A549 (cell line): ENCODE results near the gene TCF4. TPM values are rescaled to one million over a fixed set of nuclear protein-coding genes. Genes with fewer than 3 reads are reported as not detected.

ENCODE experiments used
- ATAC-seq, 2 experiments: fragments of 200-7000 bp in 1 of 2; fragments of >200 bp in 1 of 2; cut with Nextera tagmentation in 1 of 2; cut with Tn5 transposase in 1 of 2; 3 replicates each; pipeline versions ENCODE4 v1.8.0 to v1.9.1; 2018 to 2020; ENCODE audit warnings: mild to moderate bottlenecking in 1 of 2, moderate library complexity in 1 of 2
- CTCF ChIA-PET: fragments of 300-600 bp; sonication (Branson Sonifier 250); formaldehyde crosslinking; extraction: SDS; loops from one replicate; lab custom pipeline; 2021; ENCODE audit warnings: antibody characterized with exemption, inconsistent platforms; lab: Yijun Ruan, JAX
- POLR2A ChIA-PET: fragments of 350-600 bp; formaldehyde crosslinking; extraction: SDS; loops from one replicate; lab custom pipeline; 2021; ENCODE audit warnings: antibody characterized with exemption, inconsistent platforms; lab: Yijun Ruan, JAX
- DNase-seq, 2 experiments: peaks; one replicate each; pipeline versions ENCODE4 v3.0.0 to v3.0.0-alpha.2; 2011 to 2016; ENCODE audit warnings: low read depth in 1 of 2, low spot score in 1 of 2
- FAIRE-seq: peaks from 2 replicates; lab custom pipeline; 2011; peaks lifted over from hg19 to GRCh38; lab: Jason Lieb, UNC
- H3K27ac ChIP-seq, 2 experiments: fragments of >200 bp; sonication (Bioruptor Twin); formaldehyde crosslinking; 3 replicates each; pipeline ENCODE4 v1.5.1; 2016 to 2017
- H3K4me1 ChIP-seq: fragments of >200 bp; sonication (Bioruptor Twin); formaldehyde crosslinking; 3 replicates; pipeline ENCODE4 v1.6.1; 2016
- H3K4me2 ChIP-seq: fragments of >200 bp; sonication (Bioruptor Twin); formaldehyde crosslinking; 3 replicates; pipeline ENCODE4 v1.6.1; 2016
- H3K4me3 ChIP-seq: fragments of >200 bp; sonication (Bioruptor Twin); formaldehyde crosslinking; 3 replicates; pipeline ENCODE4 v1.5.1; 2016
- H3K9me3 ChIP-seq: fragments of >200 bp; sonication (Bioruptor Twin); formaldehyde crosslinking; 3 replicates; pipeline ENCODE4 v1.6.1; 2016
- EHMT2 ChIP-seq: fragments of 200-600 bp; sonication (generic); IDR thresholded peaks from 2 replicates; pipeline ENCODE4 v1.6.1; 2016; ENCODE audit warnings: antibody characterized with exemption, low read depth, mild to moderate bottlenecking, moderate library complexity
- FOSB ChIP-seq: fragments of 250-450 bp; sonication (Bioruptor Pico); IDR thresholded peaks from 2 replicates; pipeline ENCODE4 v1.5.0; 2020; ENCODE audit warnings: mild to moderate bottlenecking, moderate library complexity
- FOSL2 ChIP-seq, 2 experiments: fragments of 450-650 bp in 1 of 2; fragments of >200 bp in 1 of 2; sonication (Bioruptor Twin) in 1 of 2; formaldehyde crosslinking; IDR thresholded peaks; 2 replicates each; pipeline versions ENCODE4 v1.5.0 to v1.6.1; 2016 to 2020; ENCODE audit warnings: mild to moderate bottlenecking in 1 of 2, moderate library complexity in 1 of 2
- HDAC2 ChIP-seq: fragments of 200-600 bp; sonication (generic); IDR thresholded peaks from 2 replicates; pipeline ENCODE4 v1.6.1; 2016
- HEYL ChIP-seq: fragments of 250-450 bp; sonication (Bioruptor Pico); IDR thresholded peaks from 2 replicates; pipeline ENCODE4 v1.8.0; 2021; ENCODE audit warnings: mild to moderate bottlenecking, moderate library complexity
- JUN ChIP-seq, 2 experiments: fragments of >200 bp; sonication (Bioruptor Twin); formaldehyde crosslinking; IDR thresholded peaks; 2 replicates in 1 of 2; 3 replicates in 1 of 2; pipeline ENCODE4 v1.6.1; 2016 to 2017
- JUNB ChIP-seq: fragments of >200 bp; sonication (Bioruptor Twin); formaldehyde crosslinking; IDR thresholded peaks from 2 replicates; pipeline ENCODE4 v1.6.1; 2016
- KDM1A ChIP-seq: fragments of 200-600 bp; sonication (generic); IDR thresholded peaks from 2 replicates; pipeline ENCODE4 v1.6.1; 2016; ENCODE audit warnings: low read depth, mild to moderate bottlenecking
- KDM5A ChIP-seq: fragments of 200-600 bp; sonication (generic); IDR thresholded peaks from 2 replicates; pipeline ENCODE4 v1.6.1; 2016; ENCODE audit warnings: antibody characterized with exemption, mild to moderate bottlenecking
- MAZ ChIP-seq: fragments of 150-350 bp; IDR thresholded peaks from 2 replicates; pipeline ENCODE4 v1.6.1; 2014; ENCODE audit warnings: antibody characterized with exemption, low read depth, low read length, borderline replicate concordance
- MYC ChIP-seq: IDR thresholded peaks from 2 replicates; pipeline ENCODE4 v1.6.1; 2012; ENCODE audit warnings: mild to moderate bottlenecking, inconsistent platforms, low read length, improper control_type of control experiment, borderline replicate concordance
- PHF8 ChIP-seq: fragments of 200-600 bp; sonication (generic); IDR thresholded peaks from 2 replicates; pipeline ENCODE4 v1.6.1; 2016; ENCODE audit warnings: low read depth, mild to moderate bottlenecking, antibody characterized with exemption, moderate library complexity, borderline replicate concordance
- RFX5 ChIP-seq: fragments of 450-650 bp; IDR thresholded peaks from 2 replicates; pipeline ENCODE4 v1.7.1; 2014; ENCODE audit warnings: antibody characterized with exemption, mild to moderate bottlenecking, moderate library complexity
- TFCP2L1 ChIP-seq: fragments of 250-450 bp; sonication (Bioruptor Pico); IDR thresholded peaks from 2 replicates; pipeline ENCODE4 v1.5.0; 2021; ENCODE audit warnings: mild to moderate bottlenecking
- ZSCAN20 ChIP-seq: fragments of 250-450 bp; sonication (Bioruptor Pico); IDR thresholded peaks from 2 replicates; pipeline ENCODE4 v1.8.0; 2022; ENCODE audit warnings: mild to moderate bottlenecking, moderate library complexity
- WGBS: methylation state at CpG from one replicate; pipeline ENCODE4 v1.1.6; 2017; ENCODE audit errors: missing lambda C conversion rate; 5-methylcytosine and 5-hydroxymethylcytosine counted together
- polyA plus RNA-seq, 4 experiments: library from polyadenylated mRNA; depleted of rRNA in 3 of 4; stranded (reverse); fragments of >200 nt; fragmentation: RNase III in 1 of 4; extraction: RNeasy Plus Mini Kit Qiagen cat#74134 plus additional on column Dnase treatment in 1 of 4; gene quantifications; 2 replicates in 3 of 4; 3 replicates in 1 of 4; pipeline ENCODE4 v1.2.3, GENCODE V29; 2011 to 2017
- TF ChIP-seq, protein P1 (sequence below): fragments of 150-350 bp; IDR thresholded peaks from 2 replicates; pipeline ENCODE4 v1.6.1; 2014; ENCODE audit warnings: low read depth, mild to moderate bottlenecking, low read length
- TF ChIP-seq, protein P2 (sequence below): fragments of 450-650 bp; IDR thresholded peaks from 2 replicates; pipeline ENCODE4 v1.6.1; 2014; ENCODE audit warnings: antibody characterized with exemption
- TF ChIP-seq, protein P3 (sequence below): fragments of >200 bp; sonication (Bioruptor Twin); formaldehyde crosslinking; IDR thresholded peaks from 2 replicates; pipeline ENCODE4 v1.6.1; 2016
- TF ChIP-seq, protein P4 (sequence below): fragments of 250-450 bp; sonication (Bioruptor Pico); IDR thresholded peaks from 2 replicates; pipeline ENCODE4 v1.5.0; 2020; ENCODE audit warnings: low read depth, mild to moderate bottlenecking, moderate library complexity

TCF4 gene
- polyA plus RNA-seq, 2 of the 4 experiments (the other 2 are of a cell fraction), result 3.0 to 4.0 TPM

DNA sequence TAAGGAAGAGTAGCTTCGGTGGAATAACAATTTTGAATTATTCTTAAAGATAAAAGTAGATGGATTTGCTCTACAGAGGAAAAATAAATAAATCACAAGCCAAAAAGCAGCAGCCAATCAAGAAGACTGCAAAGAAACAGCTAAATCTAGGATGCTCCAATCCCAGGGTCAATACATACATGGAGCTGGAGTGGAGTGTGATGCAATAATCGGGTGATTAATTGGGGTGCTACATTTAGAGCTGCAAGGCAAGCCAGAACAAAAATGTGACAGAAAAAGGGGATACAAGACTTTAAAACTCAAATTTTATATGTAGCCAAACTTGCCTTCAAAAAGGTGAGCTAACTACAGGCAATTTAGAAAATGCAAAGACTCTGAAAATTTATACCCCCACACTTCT lies 215.8 kb downstream of the TCF4 start:
- Histone ChIP-seq H3K4me3 (no peak overlapping the region), H3K27ac (no peak overlapping the region), H3K4me1 (no peaks in the 10 kb centered on the region), H3K9me3 (no peaks in the 10 kb centered on the region), H3K4me2 (no peak overlapping the region)
- DNase-seq (no peak), ATAC-seq (no peak), FAIRE-seq (no peak)
- CTCF ChIA-PET, result interaction anchor here (1.1 kb wide), 1 partner anchor 9 kb away, joined by 3 read pairs; no protein-coding TSS in a partner anchor
- 51% methylated on average over 2 of the region's 2 CpGs for WGBS
- POLR2A ChIA-PET, result no interaction called here
- no peak for TF ChIP-seq JUN (IDR thresholded peaks at IDR 0.05)
- TF ChIP-seq ZSCAN20 (CRISPR knock-in tag), result no peak
- TF ChIP-seq, protein P1, sequence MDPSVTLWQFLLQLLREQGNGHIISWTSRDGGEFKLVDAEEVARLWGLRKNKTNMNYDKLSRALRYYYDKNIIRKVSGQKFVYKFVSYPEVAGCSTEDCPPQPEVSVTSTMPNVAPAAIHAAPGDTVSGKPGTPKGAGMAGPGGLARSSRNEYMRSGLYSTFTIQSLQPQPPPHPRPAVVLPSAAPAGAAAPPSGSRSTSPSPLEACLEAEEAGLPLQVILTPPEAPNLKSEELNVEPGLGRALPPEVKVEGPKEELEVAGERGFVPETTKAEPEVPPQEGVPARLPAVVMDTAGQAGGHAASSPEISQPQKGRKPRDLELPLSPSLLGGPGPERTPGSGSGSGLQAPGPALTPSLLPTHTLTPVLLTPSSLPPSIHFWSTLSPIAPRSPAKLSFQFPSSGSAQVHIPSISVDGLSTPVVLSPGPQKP, result no peak
- TF ChIP-seq HDAC2, result no peak
- TF ChIP-seq FOSB, result no peak
- TF ChIP-seq, protein P2, sequence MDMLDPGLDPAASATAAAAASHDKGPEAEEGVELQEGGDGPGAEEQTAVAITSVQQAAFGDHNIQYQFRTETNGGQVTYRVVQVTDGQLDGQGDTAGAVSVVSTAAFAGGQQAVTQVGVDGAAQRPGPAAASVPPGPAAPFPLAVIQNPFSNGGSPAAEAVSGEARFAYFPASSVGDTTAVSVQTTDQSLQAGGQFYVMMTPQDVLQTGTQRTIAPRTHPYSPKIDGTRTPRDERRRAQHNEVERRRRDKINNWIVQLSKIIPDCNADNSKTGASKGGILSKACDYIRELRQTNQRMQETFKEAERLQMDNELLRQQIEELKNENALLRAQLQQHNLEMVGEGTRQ, result no peak
- TF ChIP-seq, protein P3, sequence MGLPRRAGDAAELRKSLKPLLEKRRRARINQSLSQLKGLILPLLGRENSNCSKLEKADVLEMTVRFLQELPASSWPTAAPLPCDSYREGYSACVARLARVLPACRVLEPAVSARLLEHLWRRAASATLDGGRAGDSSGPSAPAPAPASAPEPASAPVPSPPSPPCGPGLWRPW, result no peak
- no peak for TF ChIP-seq PHF8
- no peak for TF ChIP-seq RFX5

DNA sequence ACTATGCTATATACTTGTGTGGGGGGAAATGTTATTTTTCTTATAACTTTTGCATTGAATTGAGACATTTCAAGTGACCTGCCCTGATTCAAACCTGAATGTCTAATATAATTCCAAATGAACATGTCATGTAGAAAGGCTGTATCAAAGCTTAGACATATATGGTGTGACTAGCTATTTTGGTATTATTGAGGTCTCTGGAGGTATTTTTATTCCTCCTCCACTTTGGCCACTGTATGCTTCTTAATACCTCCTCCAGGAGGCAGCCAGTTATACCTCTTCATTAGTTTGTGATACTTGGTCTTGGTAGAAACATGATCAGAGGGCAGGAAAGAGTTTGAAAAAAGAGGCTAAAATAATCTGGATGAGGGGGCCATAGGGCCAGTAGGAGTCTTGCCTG lies 217.1 kb downstream of the TCF4 start:
- TF ChIP-seq MYC, result no peak
- TF ChIP-seq, protein P2, result no peak
- Histone ChIP-seq H3K4me3 (no peak overlapping the region), H3K4me2 (no peak overlapping the region), H3K4me1 (no peaks in the 10 kb centered on the region), H3K9me3 (no peaks in the 10 kb centered on the region), H3K27ac (no peak overlapping the region)
- no peak for DNase-seq
- CTCF ChIA-PET, result no interaction called here
- no peak for ATAC-seq
- FAIRE-seq, result no peak
- POLR2A ChIA-PET, result no interaction called here

DNA sequence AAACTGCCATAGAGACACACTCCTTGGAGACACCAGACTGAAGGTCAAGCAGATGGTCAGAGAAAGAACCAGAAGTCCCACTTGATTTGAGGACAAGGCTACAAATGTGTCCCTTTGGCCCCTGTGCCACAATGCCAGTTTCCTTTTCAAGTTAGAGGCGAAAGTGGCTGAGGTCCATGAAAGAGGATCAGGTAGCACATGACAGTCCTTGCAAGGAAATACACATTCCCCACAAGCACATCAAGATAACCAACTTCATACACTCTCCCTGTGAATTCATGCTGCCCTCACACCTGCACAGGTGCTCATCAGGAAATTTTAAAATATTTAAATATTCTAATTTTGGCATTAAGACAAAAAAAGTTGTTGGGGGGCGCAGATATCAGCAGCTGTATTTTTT lies 218.6 kb downstream of the TCF4 start:
- Histone ChIP-seq H3K4me3 (no peak overlapping the region), H3K4me1 (no peaks in the 10 kb centered on the region), H3K9me3 (no peaks in the 10 kb centered on the region), H3K27ac (no peak overlapping the region), H3K4me2 (no peak overlapping the region)
- DNase-seq (no peak), ATAC-seq (no peak), FAIRE-seq (no peak)
- ChIA-PET CTCF (no interaction called here), POLR2A (no interaction called here)
- TF ChIP-seq, protein P4, sequence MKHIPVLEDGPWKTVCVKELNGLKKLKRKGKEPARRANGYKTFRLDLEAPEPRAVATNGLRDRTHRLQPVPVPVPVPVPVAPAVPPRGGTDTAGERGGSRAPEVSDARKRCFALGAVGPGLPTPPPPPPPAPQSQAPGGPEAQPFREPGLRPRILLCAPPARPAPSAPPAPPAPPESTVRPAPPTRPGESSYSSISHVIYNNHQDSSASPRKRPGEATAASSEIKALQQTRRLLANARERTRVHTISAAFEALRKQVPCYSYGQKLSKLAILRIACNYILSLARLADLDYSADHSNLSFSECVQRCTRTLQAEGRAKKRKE (CRISPR knock-in tag), result no peak
- no peak for TF ChIP-seq KDM1A
- no peak for TF ChIP-seq RFX5
- TF ChIP-seq HEYL, result no peak
- TF ChIP-seq FOSL2 (IDR thresholded peaks at IDR 0.05), result no peak
- TF ChIP-seq FOSL2 (CRISPR knock-in tag; IDR thresholded peaks at IDR 0.05), result no peak
- no peak for TF ChIP-seq MAZ
- TF ChIP-seq KDM5A, result no peak
- no peak for TF ChIP-seq JUN (IDR thresholded peaks at IDR 0.05)
- TF ChIP-seq TFCP2L1, result no peak
- no peak for TF ChIP-seq JUNB
- TF ChIP-seq EHMT2, result no peak
- 74% methylated on average over 2 of the region's 2 CpGs for WGBS
